Stimulated activated CD8-positive, alpha-beta memory T cell treated with anti-CD3 and anti-CD28 coated beads, Interleukin-7, amount 100 ng/mL, for 4 hours (primary cell): Measurements from ENCODE around the gene STEAP1B.

Experiments
- DNase-seq, 2 donors: peaks; one replicate each; pipeline ENCODE4 v3.0.0-alpha.2; 2020; ENCODE audit warnings: low read depth in 2 of 2

The STEAP1B gene

DNA sequence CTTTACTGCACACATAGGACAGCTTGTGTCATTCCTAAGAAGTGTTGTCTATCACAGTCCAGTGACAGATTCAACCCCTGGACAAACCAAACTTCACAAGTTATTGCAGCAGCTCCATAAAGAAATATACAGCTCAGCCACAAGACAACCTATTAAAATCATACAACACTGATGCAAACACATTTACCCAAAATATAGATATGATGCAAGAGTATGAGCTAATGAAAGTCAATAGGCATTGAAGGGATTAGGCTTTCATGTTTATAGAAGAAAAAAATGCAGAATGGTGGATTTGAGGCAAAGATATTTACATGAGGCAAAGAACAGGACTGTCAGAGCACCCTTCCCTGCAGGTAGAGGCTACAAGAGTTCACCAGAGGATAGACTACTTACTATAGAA, 128.1 kb downstream of the STEAP1B start:
- DNase-seq = no peak
